ENCODE results near the gene ARHGEF7.
"Not testable (repeated sequence)": the region's sequence is repeated elsewhere in the genome, so short reads cannot be mapped to it uniquely, and the experiment has no call there.

ARHGEF7 gene, protein sequence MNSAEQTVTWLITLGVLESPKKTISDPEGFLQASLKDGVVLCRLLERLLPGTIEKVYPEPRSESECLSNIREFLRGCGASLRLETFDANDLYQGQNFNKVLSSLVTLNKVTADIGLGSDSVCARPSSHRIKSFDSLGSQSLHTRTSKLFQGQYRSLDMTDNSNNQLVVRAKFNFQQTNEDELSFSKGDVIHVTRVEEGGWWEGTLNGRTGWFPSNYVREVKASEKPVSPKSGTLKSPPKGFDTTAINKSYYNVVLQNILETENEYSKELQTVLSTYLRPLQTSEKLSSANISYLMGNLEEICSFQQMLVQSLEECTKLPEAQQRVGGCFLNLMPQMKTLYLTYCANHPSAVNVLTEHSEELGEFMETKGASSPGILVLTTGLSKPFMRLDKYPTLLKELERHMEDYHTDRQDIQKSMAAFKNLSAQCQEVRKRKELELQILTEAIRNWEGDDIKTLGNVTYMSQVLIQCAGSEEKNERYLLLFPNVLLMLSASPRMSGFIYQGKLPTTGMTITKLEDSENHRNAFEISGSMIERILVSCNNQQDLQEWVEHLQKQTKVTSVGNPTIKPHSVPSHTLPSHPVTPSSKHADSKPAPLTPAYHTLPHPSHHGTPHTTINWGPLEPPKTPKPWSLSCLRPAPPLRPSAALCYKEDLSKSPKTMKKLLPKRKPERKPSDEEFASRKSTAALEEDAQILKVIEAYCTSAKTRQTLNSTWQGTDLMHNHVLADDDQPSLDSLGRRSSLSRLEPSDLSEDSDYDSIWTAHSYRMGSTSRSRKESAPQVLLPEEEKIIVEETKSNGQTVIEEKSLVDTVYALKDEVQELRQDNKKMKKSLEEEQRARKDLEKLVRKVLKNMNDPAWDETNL

DNA sequence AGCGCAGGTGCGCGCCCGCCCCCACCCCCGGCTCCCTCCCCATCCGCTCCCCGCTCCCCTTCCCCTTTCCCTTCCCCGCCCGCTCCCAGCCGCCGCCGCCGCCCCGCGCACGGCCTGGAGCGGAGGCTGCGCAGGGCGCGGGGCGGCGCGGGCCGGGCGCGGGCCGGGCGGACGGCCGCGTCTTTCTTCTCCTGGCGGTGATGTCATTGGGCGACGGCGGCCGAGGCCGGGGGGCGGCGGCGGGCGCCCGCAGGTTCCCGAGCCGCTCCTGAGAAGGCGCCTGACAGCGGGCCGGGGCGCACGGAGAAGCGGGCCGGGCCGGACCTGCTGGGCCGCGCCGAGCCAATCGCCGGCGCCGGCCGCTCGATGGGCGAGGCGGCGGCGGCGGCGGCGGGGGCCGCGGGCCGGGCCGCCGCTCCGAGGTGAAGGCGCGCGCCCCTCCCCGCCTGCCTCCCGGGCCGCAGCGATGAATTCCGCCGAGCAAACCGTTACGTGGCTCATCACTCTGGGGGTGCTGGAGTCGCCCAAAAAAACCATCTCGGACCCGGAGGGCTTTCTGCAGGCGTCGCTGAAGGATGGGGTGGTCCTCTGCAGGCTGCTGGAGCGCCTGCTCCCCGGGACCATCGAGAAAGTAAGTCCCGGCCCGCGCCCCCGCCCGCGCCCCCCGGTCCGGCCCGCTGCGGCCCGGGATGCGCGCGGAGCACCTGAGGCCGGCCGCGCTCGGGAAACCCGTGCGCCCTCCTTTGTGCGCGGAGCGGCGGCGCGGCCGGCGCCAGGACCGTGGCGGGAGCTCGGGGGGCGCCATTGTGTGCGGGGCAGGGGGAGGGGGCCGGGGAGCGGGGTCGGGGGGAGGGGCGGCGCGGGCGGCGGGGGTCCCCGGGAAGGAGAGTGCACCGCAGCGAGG is at the start of gene ARHGEF7:
ARHGEF7 (plus strand) TSS at position 250 of the 904 bp plus-strand sequence; CDS start at position 467, 217 bp downstream.
- DNase-seq (ENCODE audit: extremely low read depth in 1 of 2, low read depth in 1 of 2) = no peak

DNA sequence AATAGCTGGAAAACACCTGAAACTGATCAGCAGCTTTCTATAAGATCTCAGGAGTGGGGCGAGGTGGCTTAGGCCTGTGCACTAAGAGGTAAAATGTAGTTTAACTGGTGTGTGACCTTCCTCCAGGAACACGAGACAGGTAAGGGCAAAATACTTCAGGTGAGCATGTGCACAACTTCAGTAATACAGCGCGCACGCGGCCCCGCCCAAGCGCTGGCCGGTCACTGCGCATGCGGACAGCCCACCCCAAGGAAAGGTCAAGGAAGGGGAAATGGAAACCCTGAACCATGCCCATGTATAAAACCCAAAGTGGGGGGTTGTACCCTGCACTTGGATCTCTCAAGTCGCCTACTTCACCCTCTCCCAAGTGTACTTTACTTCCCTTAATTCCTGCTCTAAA is 49.4 kb upstream of the ARHGEF7 start:
- no peak for DNase-seq (ENCODE audit: extremely low read depth in 1 of 2, low read depth in 1 of 2)

DNA sequence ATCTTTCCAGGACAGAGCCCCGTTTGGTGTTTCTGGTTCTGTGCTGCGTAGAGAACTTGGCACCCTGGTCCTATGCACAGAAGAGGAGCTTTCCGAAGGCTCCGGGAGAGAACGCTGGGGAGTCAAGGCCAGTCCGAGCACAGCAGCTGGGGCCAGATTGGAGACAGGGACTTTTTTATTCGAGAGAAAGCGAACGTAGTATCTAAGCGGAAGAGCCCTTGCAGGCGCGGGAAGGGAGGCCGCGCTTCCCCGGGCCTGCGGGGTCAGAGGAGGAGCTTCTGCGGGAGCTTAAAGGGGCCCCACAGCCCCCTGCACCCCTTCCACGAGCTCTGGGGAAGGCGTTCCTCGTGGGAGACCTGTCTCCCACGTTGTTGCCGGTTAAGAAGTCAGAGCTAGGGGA is 48.6 kb upstream of the ARHGEF7 start:
- no peak for DNase-seq (ENCODE audit: extremely low read depth in 1 of 2, low read depth in 1 of 2)

GRCh38 chr13:111068009-111068350 is 47.1 kb upstream of the ARHGEF7 start:
- DNase-seq (ENCODE audit: extremely low read depth in 1 of 2, low read depth in 1 of 2) = no peak

- DNase-seq (ENCODE audit: extremely low read depth in 1 of 2, low read depth in 1 of 2) = not testable (repeated sequence)
These were observed 44.0 kb upstream of the ARHGEF7 start for GRCh38 chr13:111071120-111071519.

DNA sequence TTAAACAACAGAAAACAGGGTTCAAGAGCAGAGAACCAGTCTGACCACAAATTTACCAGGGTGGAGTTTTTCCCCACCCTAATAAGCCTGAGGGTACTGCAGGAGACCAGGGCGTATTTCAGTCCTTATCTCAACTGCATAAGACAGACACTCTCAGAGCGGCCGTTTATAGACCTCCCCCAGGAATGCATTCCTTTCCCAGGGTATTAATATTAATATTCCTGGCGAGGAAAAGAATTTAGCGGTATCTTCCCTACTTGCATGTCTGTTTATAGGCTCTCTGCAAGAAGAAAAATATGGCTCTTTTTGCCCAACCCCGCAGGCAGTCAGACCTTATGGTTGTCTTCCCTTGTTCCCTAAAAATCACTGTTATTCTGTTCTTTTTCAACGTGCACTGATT is 43.6 kb upstream of the ARHGEF7 start:
- not testable (repeated sequence) for DNase-seq (ENCODE audit: extremely low read depth in 1 of 2, low read depth in 1 of 2)

GRCh38 chr13:111074826-111075225 is 40.3 kb upstream of the ARHGEF7 start:
- no peak for DNase-seq (ENCODE audit: extremely low read depth in 1 of 2, low read depth in 1 of 2)

GRCh38 chr13:111076155-111077013 is 38.7 kb upstream of the ARHGEF7 start:
- DNase-seq (ENCODE audit: extremely low read depth in 1 of 2, low read depth in 1 of 2) = no peak

DNA sequence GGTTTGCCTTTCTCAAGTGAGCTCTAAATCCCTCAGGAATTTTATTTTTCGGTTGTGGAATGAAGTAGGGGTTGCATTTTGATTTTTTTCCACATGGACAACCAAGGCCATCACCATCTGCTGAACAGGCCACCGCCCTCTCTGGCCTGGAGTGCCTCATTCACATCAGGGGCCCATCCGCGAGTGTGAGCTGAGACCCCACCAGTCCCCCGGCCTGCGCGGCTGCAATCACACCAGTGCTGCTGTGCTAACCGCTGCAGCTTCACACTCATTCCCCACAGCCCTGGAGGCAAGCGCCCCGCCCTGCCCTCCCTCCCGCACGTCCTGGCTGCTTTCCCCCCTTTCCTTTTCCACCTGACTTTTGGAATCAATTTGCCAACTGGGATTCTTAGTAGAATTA is 35.7 kb upstream of the ARHGEF7 start:
- no peak for DNase-seq (ENCODE audit: extremely low read depth in 1 of 2, low read depth in 1 of 2)

DNA sequence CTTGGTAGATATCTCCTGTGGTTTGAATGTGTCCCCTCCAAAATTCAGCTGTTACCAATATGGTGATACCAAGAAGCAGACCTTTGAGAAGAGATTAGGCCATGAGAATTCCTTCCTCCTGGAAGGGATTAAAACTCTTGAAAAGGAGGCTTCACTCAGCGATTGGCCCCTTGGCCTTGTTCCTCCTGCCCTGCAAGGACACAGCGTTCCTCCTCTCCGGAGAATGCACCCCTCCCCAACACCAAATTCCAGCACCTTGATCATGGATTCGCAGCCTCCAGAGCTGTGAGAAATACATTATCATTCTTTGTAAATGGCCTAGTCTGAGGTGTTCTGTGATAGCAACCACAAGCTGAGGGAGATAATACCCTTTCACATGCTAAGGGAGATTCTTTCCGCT is 34.5 kb upstream of the ARHGEF7 start:
- no peak for DNase-seq (ENCODE audit: extremely low read depth in 1 of 2, low read depth in 1 of 2)

GRCh38 chr13:111082240-111082639 is 32.9 kb upstream of the ARHGEF7 start:
- DNase-seq (ENCODE audit: extremely low read depth in 1 of 2, low read depth in 1 of 2) = no peak

GRCh38 chr13:111082769-111083168 is 32.3 kb upstream of the ARHGEF7 start:
- not testable (repeated sequence) for DNase-seq (ENCODE audit: extremely low read depth in 1 of 2, low read depth in 1 of 2)

GRCh38 chr13:111083693-111084092 is 31.4 kb upstream of the ARHGEF7 start:
- DNase-seq (ENCODE audit: extremely low read depth in 1 of 2, low read depth in 1 of 2) = not testable (repeated sequence)

DNA sequence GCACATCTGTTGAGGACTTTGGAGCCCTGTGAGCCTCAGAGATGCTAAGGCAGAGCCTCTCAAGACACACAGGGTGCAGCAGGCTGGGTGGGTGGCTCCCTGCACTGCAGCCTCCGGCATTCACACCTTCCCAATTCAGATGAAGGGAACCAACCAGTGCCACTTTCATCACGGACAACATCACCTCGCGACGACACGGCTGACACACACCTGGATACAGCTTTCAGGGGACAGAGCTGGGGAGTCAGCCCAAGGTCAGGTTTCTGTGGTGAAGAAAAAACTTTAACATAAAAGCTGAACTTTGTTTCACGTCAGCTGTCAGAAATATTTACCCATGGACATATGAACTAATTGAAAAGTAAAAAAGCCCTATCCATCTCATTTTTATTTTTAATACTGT is 24.9 kb upstream of the ARHGEF7 start:
- no peak for DNase-seq (ENCODE audit: extremely low read depth in 1 of 2, low read depth in 1 of 2)

- no peak for DNase-seq (ENCODE audit: extremely low read depth in 1 of 2, low read depth in 1 of 2)
These were observed 22.4 kb upstream of the ARHGEF7 start for GRCh38 chr13:111092685-111093084.

- no peak for DNase-seq (ENCODE audit: extremely low read depth in 1 of 2, low read depth in 1 of 2)
These were observed 22.0 kb upstream of the ARHGEF7 start for GRCh38 chr13:111093136-111093535.

DNA sequence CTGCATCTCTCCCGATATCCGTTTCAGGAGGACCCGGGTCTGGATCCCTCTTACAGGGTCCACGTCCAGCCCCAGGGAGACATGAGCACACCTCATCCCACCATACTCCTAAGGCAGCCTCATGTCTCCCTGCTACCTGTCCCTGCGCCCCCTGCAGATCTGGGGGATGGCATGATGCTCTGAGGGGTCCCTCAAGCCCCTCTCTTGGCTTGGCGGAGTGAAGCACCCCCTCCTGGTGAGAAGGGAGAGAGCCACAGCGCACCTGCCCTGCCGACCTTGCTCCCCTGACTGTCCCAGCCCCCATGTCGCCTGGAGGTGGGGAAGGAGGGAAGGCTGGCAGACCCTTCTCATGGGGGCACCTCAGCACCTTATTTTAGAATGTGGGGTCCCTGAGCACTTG is 21.5 kb upstream of the ARHGEF7 start:
- no peak for DNase-seq (ENCODE audit: extremely low read depth in 1 of 2, low read depth in 1 of 2)

- no peak for DNase-seq (ENCODE audit: extremely low read depth in 1 of 2, low read depth in 1 of 2)
These were observed 19.9 kb upstream of the ARHGEF7 start for GRCh38 chr13:111095031-111095840.

- no peak for DNase-seq (ENCODE audit: extremely low read depth in 1 of 2, low read depth in 1 of 2)
These were observed 19.1 kb upstream of the ARHGEF7 start for GRCh38 chr13:111095911-111096501.

All from stimulated activated CD8-positive, alpha-beta memory T cell treated with anti-CD3 and anti-CD28 coated beads, Interleukin-7, amount 100 ng/mL, for 48 hours (primary cell).